Stimulated activated CD4-positive, alpha-beta T cell treated with anti-CD3 and anti-CD28 coated beads, Interleukin-4, amount 100 ng/mL, for 1 hour (primary cell): ENCODE measurements around the gene CDC42BPA.

Source experiments
- DNase-seq: peaks from one replicate; pipeline ENCODE4 v3.0.0-alpha.2; 2020

CDC42BPA gene

DNA sequence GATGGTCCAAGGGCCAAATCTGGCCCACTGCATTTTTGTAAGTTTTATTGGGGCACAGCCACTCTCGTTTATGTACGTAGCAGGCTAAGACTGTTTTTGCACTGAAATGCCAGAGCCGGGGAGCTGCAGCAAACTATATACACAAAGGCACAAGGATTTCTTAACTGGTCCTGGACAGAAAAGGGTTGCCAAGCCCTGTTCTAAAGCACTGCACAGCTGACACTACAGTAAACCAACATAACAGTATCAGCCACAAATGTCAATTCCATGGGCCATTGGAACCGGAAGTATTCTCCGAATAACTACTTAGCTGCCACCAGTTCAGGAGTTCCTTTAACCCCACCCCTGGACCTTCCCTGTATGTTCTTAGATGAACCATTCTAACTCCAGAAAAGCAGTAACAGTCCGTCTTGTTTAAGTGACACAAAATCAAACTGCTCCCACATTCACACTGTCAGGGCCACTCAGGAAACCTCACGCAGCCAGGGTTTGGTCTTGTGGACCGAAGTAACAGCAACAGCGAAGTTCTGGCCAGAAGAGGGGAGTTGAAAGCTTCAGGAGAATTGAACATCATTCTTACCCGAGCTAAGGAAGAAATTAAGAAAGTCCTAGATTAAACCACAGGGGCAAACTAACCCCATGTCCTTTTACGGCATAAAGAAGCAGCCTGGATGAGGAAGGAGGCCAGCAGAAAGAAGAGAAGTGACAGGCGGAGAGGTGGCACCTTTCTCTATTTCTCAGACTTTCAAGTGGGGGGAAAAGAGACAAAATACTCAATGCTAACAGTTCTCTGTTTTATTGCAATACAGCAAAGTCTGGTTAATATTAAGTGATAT lies 329.0 kb downstream of the CDC42BPA start:
- DNase-seq: no peak

DNA sequence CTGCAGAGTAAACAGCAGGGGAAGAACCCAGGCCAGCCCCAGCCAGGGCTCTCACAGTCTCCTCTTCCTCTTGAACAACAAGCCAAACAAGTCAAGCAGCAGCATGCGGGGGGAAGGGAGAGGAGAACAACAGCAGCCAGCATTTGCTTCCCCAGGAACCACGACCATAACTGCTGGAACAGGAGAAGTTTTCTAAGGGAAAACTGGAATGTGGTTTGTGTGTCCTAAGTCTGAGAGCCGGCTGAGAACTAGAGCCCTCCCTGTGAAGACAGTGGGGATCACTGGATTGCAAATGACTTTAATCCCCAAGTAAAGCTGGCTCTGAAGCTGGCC lies 330.0 kb downstream of the CDC42BPA start:
- DNase-seq: no peak

DNA sequence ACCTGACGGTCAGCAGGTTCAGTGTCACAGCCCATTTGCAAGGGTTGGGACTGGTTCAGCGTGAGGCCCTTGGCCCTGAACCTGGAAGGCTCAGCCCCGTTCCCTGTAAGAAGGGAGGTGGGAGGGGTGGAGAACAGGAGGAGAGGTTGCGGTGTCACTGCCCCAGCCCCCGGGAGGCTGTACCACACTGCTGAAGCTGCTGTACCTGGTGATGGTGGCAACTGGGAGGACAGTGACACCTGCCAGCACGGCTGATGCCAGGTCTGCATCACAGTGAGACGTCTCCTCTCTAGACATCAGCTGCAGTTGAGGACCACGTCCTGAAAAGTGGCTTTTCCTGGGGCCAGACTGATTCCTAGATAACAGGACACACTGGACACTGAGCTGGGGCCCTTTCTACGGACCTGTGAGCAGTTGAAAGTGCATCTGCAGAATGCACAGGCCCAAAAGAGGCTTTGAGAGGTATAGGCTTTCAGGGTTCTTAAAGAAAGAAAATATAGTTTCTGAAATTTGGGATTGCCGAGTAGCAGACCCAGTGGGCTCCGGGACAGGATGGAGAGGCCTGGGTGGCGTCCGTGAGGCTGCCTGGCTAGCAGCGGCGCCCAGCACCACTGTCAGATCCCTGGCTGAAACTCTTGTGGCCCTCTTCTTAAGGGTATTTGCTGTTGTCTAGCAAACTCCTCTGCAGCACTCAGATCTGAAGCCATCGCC lies 330.5 kb downstream of the CDC42BPA start:
- no peak for DNase-seq

DNA sequence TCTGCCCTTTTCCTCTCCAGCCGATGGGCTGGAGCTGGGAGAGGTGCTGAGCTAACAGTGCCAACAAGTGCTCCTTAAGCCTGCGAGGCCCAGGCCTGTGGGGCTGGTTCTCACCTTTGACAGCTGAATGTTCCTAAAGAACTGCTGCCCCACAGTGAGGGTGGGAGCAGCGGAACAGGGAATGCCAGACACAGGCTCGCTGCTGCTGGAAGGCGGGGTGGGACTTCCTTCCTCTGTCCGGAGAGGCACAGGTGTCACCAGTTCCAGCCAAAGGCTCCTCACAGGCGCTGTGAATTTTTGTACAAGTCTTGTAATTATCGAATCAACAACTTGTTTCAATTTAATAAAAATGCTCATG lies 331.1 kb downstream of the CDC42BPA start:
- no peak for DNase-seq

DNA sequence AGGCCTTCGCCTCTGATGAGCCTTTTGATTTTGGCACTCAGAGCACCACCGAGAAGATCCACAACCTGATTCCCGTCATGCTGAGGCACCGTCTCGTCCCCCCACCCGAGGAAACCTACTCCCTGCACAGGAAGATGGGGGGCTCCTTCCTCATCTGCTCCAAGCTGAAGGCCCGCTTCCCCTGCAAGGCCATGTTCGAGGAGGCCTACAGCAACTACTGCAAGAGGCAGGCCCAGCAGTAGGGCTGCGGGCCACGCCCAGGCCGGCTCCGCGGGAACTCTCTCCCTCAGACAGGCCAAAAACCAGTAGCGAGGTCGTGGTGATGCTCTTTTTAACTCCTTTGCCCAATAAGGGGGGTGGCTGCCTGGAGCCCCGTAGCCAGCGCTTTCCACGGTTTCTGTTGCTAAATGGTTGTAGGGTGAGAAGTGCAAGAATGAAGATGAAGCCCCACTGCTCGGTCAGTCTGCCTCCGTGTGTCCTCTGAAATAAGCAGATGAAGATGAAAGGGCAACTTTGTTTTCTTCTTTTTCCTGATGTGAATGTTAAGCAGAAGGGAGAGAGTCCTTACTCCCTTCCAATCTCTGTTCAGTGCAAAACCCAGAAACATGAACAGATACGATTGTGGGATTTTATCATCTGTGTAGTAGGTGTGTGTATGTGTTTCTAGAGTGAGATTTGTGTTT lies 331.7 kb downstream of the CDC42BPA start:
- no peak for DNase-seq

DNA sequence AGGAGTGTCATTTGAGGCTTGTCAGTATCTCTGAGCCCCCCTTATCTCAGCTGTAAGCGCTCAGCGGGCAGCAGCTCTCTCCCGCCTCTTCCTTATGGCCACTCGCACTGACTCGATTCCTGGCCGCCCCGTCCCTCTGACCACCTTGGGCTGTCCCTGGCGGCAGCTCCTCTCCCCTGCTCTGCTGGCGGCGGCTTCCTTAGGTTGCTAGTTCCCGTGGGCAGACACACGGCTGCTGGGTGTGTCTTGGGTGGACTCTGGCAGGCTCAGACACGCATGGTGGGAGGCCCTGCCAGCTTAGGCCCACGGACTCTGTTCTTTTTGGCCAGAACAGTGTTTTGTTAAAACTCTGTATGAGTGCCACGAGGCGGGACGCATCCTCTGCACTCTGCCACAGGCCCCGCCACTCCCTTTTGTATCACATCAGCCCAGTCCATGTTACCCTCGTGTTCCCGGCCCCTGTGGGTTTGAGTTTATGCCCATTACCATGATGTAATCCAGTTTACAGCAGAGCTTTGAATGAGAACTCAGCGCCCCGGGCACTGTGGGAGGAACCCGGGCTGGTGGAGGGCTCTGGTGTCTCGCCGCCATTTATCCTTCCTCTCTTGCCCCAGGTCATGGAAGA lies 332.3 kb downstream of the CDC42BPA start:
- DNase-seq: no peak

DNA sequence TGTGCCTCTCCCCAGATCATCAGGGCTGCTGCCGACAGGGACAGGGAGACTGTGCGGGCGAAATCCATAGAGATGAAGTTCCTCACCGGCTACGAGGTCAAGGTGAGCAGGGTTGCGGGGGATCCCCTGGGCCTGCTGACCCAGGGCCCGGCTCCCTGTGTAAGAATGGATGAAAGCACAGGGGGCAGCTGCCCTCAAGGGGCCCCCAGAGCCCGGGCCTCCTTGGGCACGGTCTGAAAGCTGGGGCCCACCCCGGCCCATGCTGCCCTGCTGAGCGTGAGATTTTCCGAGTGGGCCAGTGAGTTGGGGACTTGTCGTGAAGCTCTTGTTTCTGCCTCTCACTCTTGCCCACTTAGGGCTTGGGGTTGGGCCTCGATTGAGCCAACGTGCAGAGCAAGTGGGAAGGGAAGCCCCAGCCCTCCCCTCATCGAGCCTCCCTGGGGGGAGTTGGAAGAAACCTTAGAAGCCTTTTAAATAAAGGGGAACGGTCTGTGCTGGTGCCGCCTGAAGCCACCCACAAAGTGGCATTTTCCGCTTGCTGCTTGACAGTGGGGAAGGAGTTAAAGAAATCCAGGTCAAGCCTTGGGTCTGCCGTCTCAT lies 333.0 kb downstream of the CDC42BPA start:
- no peak for DNase-seq

DNA sequence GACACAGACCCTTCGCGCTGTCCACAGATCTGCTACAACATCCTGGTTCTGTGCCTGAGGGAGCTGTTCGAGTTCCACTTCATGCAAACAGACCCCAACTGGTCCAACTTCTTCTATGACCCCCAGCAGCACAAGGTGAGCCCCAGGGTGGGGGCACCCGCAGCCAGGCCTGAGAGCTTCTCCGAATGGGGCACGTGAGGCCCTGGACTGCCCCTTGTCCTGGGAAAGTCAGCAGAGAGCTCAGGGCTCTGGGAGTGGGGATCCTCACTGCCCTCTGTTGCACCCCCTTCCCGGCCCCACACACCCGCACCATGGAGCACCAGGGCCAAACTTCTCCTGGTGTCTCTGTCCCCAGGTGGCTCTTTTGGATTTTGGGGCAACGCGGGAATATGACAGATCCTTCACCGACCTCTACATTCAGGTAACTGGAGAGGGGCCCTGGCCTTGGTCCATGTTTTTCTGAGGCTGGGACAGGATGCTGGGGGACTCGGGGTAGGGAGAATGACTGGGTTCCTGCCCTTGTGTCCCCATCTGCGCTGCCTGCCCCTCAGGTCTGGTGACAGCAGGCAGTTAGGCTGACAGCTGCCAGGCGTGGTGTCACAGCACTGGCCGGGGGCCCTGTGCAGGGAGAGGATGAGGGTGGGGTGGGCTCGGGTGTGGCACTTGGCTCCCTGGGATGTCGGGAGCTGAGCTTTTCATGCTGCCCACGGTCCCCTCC lies 333.6 kb downstream of the CDC42BPA start:
- DNase-seq: no peak

DNA sequence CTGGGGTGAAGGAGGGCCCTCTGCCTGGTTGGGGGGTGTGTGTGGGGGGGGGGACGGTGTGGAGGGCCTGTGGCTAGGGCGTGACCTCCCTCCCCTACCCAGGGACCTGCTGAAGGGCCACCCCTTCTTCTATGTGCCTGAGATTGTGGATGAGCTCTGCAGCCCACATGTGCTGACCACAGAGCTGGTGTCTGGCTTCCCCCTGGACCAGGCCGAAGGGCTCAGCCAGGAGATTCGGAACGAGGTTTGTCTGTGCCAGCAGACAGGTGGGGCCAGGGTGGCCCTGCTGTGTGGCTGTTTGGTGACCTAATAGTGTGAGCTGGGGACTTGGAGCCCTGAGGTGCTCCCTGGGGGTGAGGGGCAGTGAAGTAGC lies 334.3 kb downstream of the CDC42BPA start:
- no peak for DNase-seq

DNA sequence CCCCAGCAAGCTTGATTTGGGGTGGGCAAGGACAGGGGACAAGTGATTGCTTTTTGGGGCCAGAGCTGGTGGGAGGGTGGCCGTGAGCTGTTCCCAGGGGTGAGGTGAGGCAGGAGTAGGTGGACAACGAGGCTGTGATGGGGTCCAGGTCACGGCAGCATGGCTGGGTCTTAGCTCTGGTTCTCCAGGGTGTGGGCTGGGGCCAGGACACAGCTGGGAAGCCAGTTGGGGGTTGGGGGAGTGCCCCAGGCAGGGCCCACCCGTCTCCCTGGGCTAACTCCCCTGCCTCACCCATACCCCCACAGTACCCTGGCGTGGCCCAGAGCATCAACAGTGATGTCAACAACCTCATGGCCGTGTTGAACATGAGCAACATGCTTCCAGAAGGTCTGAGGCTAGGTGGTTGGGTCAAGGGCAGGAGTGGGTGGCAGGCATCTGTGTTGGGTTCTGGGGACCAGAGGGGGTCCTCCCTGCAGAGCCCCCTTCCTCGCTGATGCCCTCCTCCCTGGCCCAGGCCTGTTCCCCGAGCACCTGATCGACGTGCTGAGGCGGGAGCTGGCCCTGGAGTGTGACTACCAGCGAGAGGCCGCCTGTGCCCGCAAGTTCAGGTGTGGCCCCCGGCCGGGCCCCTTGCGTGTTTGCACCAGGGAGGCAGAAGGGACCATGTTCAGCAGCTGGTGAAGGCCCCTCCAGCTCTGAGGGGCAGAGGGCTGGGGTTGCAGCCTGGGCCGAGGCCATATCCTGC lies 334.9 kb downstream of the CDC42BPA start:
- DNase-seq: no peak

DNA sequence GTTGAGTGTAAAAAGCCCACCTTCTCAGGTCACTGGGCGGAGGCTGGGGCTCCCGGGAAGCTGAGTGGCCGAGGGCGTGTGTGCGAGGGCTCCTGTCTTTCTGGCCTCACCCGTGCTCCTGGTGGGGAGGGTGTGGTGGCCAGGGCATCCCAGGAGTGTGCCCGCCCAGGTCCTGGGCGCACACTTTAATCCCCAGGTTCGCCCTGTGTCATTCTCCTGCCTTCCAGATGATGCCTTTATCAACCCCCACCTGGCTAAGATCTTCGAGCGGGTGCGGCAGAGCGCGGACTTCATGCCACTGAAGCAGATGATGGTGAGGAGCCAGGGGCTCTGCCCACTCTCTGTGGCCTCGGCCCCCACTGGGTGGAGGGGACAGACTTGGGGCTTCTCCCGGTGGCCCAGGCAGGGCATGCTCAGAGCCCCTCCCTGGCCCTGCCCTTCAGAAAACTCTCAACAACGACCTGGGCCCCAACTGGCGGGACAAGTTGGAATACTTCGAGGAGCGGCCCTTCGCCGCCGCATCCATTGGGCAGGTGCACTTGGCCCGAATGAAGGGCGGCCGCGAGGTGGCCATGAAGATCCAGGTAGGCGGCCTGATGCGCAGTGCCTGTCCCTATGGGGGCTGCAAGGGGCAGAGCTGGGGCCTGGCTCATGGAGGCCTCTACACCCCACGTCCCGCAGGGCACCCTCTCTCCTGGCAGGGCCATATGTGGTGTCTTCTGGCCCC lies 335.7 kb downstream of the CDC42BPA start:
- no peak for DNase-seq

DNA sequence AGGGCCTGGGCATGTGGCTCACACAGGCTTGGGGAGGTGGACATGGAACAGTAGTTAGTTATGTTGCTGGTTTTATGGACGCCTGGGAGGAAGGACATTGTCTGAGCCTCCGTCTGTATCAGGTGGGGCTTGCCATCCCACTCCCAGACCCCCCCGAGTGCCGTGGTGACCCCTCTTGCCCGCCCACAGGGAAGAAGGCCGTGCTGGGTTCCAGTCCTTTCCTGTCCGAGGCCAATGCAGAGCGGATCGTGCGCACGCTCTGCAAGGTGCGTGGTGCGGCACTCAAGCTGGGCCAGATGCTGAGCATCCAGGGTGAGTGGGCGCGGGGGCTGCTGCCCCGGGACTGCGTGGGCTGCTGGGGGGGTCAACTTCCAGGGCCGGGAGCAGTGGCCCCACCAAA lies 336.5 kb downstream of the CDC42BPA start:
- DNase-seq: no peak

DNA sequence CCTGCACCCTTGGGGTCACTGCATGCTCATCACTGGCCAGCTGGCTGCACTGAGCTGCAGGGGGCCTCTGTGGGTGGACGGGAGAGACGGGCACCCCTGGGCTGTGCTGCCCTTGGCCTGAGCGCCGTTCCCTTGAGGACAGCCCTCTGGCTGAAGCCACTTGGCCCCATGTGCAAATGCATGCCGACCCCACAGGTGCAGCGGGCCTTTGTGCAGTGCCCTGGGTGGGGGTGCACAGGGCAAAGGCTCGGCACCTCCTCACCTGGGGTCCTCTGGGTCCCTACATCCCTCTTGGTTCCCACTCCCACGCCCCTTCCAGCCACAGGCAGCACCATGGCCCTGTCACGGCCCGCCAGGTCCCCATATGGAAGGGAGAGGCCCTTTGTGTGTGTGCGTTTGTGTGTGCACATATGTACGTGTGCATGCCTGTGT lies 336.9 kb downstream of the CDC42BPA start:
- DNase-seq: no peak

DNA sequence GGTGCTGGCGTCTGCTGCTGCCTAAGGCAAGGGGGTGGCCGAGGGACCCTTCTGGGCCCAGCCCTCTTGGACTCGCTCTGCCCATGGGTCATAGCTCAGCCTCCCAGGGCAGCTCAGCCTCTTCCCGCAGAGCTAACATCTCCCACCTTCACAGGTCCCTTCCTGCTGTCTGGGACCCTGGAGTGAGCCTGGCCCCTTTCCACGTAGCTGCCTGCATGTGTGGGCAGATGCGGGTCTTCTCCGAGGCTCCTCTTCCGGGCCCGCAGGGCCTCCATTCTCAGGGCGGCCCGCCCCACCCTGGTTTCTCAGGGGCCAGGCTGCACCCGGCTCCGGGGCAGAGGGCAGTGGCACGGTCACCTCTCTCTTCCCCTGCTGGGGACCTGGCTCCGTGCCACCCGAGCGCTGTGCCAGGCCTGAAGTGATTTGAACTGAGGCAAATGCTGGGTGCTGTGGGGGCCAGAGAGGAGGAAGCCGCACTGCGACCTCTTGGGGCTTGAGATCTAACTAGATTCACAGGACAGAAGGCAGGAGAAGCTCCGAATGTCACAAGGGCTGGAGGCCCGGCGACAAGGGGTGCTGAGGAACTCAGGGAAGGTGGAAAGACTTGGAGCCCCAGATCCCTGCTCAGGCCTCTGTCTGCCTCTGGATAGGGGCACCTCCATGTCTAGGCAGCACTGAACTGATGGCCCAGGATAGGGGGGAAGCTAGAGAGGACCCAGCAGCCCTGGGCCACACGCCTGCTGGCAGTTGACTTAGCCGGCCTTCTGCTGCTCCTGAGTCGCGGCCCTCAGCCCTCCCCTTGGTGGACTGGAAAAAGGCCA lies 337.5 kb downstream of the CDC42BPA start:
- no peak for DNase-seq

DNA sequence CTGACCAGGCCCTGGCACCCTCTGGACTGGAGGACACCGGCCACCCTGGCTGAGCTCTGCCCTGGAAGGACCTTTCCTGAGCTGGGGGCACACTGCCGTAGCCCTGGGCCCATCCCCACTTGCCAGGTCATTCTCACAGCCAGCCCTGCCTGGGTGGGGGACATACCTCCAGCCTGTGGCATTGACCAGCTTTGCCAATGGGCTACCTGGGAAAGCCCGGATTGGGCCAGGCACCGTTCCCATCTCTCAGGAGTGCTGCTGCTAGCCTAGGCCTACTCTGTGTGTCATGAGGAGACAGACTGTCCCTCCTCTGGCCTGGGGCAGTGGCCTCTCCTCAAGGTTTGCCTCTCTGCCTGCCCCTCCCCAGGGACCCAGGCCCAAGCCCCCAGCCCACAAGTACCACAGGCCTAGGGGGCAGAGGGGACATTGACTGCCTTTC lies 338.2 kb downstream of the CDC42BPA start:
- DNase-seq: no peak

DNA sequence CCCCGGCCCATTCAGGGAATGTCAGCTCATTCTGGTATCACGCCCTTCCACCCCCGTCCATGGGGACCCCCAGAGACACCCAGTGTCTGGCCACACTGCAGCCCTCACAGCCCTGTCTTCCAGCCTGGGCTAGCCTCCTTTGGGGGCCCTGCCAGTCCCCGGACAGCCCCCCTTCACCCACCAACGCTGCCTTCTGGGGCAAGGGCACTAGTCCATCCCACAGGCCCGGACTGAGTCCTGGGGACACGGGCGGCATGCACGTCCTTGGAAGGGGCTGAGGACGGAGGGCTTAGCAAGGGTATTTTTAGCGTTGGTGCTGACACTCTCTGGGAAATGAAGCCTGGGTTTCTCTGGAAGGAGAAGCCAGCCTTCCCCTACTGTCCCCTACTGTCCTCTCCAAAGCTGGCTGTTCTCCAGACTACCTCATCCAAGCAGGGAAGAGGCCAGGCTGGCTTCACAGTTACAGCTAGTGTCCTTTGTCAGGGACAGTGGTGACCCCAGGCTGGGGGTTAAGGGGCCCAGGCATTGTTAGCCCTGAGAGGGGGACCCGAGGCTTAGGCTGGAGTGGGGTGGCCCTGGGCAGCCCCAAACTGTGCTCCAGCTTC lies 338.7 kb downstream of the CDC42BPA start:
- no peak for DNase-seq

DNA sequence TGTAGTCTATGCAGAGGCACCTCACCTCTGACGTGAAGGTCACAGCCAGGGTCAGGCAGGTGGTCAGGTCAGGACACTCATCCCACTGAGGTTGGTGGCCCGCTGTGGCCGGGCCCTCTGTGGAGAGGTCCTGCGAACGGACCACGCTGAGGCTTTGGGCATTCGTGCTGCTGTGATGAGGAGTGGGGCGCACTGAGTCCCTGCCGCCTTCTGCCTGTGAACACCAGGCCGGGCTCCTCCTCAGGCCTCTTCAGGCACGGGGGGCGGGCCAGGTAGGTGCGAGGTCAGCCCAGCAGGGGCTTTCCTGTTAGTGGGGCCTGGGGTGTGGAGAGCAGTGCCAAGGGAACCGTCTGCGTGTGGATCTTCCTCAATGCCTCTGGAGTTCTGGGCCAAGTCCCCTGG lies 339.2 kb downstream of the CDC42BPA start:
- no peak for DNase-seq

DNA sequence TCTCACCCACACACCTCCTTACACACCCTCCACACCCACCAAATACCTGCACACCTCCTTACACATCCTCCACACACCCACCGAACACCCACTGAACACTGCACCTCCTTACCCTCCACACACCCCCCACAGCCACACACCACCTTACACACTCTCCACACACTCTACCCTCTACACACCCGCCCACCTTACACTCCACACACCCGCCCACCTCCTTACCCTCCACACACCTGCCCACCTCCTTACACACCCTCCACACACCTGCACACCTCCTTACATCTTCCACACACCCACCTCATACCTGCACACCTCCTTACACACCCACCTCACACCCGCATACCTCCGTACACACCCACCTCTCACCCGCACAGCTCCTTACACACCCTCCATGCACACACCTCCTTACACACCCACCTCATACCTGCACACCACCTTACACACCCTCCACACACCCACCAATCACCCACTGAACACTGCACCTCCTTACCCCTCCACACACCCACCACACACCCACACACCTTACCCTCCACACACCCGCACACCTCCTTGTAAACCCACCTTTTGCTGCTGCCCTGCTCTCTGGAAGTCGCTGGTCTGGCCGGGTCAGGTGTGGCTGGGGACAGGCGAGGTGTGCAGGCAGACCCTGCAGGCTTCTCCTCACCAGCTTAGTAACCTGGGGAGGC lies 339.7 kb downstream of the CDC42BPA start:
- DNase-seq: no peak
